HFFc6 (cell line): Measurements from ENCODE around the gene CT45A3. TPM values are rescaled to one million over a fixed set of nuclear protein-coding genes. Genes with fewer than 3 reads are reported as not detected.
"Not testable (repeated sequence)": the region's sequence is repeated elsewhere in the genome, so short reads cannot be mapped to it uniquely, and the experiment has no call there.

Experiments
- DNase-seq: peaks from one replicate; pipeline ENCODE4 v3.0.0-alpha.2; 2018
- H3K27ac Mint-ChIP-seq: 2 replicates; pipeline ENCODE4 v1.8.0; 2020; ENCODE audit warnings: mild to moderate bottlenecking, mixed read lengths
- H3K27me3 Mint-ChIP-seq: 2 replicates; pipeline ENCODE4 v1.8.0; 2021; ENCODE audit warnings: mild to moderate bottlenecking, moderate library complexity, mixed read lengths; ENCODE audit not compliant: insufficient read depth
- H3K36me3 Mint-ChIP-seq: 2 replicates; pipeline ENCODE4 v1.8.0; 2021; ENCODE audit warnings: low read depth, mixed read lengths
- H3K4me1 Mint-ChIP-seq: 2 replicates; pipeline ENCODE4 v1.8.0; 2020; ENCODE audit warnings: low read depth, mixed read lengths
- H3K4me3 Mint-ChIP-seq: 2 replicates; pipeline ENCODE4 v1.8.0; 2020; ENCODE audit warnings: mild to moderate bottlenecking, moderate library complexity, mixed read lengths
- H3K9me3 Mint-ChIP-seq: 2 replicates; pipeline ENCODE4 v1.8.0; 2020; ENCODE audit warnings: mild to moderate bottlenecking, mixed read lengths
- long read RNA-seq: library from polyadenylated mRNA; unstranded; transcript quantifications from one replicate; pipeline ENCODE4 v2.0.0, GENCODE V29; 2019
- total RNA-seq, 6 experiments: library from RNA; stranded (reverse); fragmentation: NEBNext Ultra II Directional; extraction: Animal tissue kit (Norgen Biotek cat#: 25700); gene quantifications; 2 replicates in 1 of 6; 3 replicates in 5 of 6; pipeline ENCODE4 v1.2.3, GENCODE V29; 2021
- TF ChIP-seq, protein P1 (sequence below): fragments of 200-600 bp; sonication (generic); IDR thresholded peaks from 2 replicates; pipeline ENCODE4 v1.5.0; 2021; ENCODE audit warnings: antibody characterized with exemption, mild to moderate bottlenecking

Gene CT45A3, protein sequence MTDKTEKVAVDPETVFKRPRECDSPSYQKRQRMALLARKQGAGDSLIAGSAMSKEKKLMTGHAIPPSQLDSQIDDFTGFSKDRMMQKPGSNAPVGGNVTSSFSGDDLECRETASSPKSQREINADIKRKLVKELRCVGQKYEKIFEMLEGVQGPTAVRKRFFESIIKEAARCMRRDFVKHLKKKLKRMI
- not detected for total RNA-seq
- long read RNA-seq, result 0 reads

DNA sequence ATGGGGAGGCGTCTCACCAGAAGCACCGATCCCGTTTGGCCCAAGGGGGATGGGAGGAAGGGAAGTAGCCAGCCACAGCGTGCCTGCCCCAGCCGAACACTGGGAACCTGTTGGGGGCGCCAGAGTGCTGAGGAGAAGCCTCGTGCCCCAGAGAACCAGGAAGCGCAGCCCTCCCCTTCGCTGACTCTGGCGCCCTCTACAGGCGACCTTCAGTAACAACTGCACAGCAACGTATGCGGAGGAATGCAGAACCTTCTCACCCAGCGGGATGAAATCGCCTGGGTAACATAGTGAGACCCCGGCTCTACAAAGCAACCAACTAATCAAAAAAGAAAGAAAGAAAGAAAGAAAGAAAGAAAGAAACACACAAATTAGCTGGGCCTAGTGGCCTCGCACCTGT is at the start of gene CT45A3:
TSS of gene CT45A3 (minus strand) at position 101 of the 400 bp plus-strand sequence. CDS start 3,747 bp downstream, outside the sequence.
- H3K4me3 Mint-ChIP-seq, H3K36me3 Mint-ChIP-seq, H3K27me3 Mint-ChIP-seq, H3K4me1 Mint-ChIP-seq, DNase-seq, H3K27ac Mint-ChIP-seq, H3K9me3 Mint-ChIP-seq: not testable (repeated sequence)

DNA sequence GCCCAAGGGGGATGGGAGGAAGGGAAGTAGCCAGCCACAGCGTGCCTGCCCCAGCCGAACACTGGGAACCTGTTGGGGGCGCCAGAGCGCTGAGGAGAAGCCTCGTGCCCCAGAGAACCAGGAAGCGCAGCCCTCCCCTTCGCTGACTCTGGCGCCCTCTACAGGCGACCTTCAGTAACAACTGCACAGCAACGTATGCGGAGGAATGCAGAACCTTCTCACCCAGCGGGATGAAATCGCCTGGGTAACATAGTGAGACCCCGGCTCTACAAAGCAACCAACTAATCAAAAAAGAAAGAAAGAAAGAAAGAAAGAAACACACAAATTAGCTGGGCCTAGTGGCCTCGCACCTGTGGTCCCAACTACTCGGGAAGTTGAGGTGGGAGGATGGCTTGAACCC is 34.7 kb upstream of the CT45A3 start, which contains the start of gene CT45A6:
TSS of gene CT45A6 (minus strand) at position 101 of the 400 bp plus-strand sequence. CDS start 3,794 bp downstream, outside the sequence.
- not testable (repeated sequence) for H3K4me1 Mint-ChIP-seq, DNase-seq, H3K27me3 Mint-ChIP-seq, H3K4me3 Mint-ChIP-seq, H3K27ac Mint-ChIP-seq, H3K9me3 Mint-ChIP-seq, H3K36me3 Mint-ChIP-seq

DNA sequence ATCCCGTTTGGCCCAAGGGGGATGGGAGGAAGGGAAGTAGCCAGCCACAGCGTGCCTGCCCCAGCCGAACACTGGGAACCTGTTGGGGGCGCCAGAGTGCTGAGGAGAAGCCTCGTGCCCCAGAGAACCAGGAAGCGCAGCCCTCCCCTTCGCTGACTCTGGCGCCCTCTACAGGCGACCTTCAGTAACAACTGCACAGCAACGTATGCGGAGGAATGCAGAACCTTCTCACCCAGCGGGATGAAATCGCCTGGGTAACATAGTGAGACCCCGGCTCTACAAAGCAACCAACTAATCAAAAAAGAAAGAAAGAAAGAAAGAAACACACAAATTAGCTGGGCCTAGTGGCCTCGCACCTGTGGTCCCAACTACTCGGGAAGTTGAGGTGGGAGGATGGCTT is 17.4 kb upstream of the CT45A3 start, which contains the start of gene CT45A5:
TSS of gene CT45A5 (minus strand) at position 101 of the 400 bp plus-strand sequence. CDS start 3,774 bp downstream, outside the sequence.
- not testable (repeated sequence) for H3K27me3 Mint-ChIP-seq, DNase-seq, H3K9me3 Mint-ChIP-seq, H3K4me1 Mint-ChIP-seq, H3K4me3 Mint-ChIP-seq, H3K36me3 Mint-ChIP-seq, H3K27ac Mint-ChIP-seq

DNA sequence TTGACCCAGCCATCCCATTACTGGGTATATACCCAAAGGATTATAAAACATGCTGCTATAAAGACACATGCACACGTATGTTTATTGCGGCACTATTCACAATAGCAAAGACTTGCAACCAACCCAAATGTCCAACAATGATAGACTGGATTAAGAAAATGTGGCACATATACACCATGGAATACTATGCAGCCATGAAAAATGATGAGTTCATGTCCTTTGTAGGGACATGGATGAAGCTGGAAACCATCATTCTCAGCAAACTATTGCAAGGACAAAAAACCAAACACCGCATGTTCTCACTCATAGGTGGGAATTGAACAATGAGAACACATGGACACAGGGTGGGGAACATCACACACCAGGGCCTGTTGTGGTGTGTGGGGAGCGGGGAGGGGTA is 23.3 kb downstream of the CT45A3 start:
- DNase-seq, H3K36me3 Mint-ChIP-seq, H3K4me1 Mint-ChIP-seq, H3K9me3 Mint-ChIP-seq, H3K27me3 Mint-ChIP-seq, H3K27ac Mint-ChIP-seq, H3K4me3 Mint-ChIP-seq: not testable (repeated sequence)

GRCh38 chrX:135741192-135741715 is 26.7 kb downstream of the CT45A3 start:
- no peaks in the 10 kb centered on the region for H3K36me3 Mint-ChIP-seq
- H3K4me1 Mint-ChIP-seq, result no peaks in the 10 kb centered on the region
- H3K4me3 Mint-ChIP-seq, result no peak overlapping the region; the same call in 1 of the 2 replicates
- H3K27ac Mint-ChIP-seq, result no peak overlapping the region
- TF ChIP-seq, protein P1, sequence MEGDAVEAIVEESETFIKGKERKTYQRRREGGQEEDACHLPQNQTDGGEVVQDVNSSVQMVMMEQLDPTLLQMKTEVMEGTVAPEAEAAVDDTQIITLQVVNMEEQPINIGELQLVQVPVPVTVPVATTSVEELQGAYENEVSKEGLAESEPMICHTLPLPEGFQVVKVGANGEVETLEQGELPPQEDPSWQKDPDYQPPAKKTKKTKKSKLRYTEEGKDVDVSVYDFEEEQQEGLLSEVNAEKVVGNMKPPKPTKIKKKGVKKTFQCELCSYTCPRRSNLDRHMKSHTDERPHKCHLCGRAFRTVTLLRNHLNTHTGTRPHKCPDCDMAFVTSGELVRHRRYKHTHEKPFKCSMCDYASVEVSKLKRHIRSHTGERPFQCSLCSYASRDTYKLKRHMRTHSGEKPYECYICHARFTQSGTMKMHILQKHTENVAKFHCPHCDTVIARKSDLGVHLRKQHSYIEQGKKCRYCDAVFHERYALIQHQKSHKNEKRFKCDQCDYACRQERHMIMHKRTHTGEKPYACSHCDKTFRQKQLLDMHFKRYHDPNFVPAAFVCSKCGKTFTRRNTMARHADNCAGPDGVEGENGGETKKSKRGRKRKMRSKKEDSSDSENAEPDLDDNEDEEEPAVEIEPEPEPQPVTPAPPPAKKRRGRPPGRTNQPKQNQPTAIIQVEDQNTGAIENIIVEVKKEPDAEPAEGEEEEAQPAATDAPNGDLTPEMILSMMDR, result no peak
- H3K27me3 Mint-ChIP-seq, result peaks cover 2% of the 10 kb centered on the region
- H3K9me3 Mint-ChIP-seq, result no peaks in the 10 kb centered on the region
- no peak for DNase-seq

DNA sequence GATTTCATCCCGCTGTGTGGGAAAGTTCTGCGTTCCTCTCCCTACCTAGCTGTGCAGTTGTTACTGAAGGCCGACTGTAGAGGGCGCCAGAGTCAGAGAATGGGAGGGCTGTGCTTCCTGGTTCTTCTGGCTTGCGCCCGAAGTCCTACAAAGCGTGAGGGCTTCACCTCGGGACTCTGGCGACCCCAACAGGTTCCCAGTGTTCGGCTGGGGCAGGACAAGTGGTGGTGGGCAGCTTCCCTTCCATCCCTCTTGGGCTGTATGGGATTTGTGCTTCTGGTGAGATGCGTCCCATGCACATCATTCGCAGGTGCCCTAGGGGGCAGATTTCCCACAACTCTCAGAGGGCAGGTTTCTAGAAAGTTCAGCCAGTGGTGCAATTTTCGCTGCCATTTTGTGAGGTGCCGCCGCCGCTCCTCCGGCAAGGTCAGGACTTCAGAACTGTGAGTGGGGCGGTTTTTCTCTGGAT is 27.3 kb downstream of the CT45A3 start:
- H3K27ac Mint-ChIP-seq, result no peak overlapping the region
- TF ChIP-seq, protein P1, result peak; percentile 70
- H3K36me3 Mint-ChIP-seq, result no peaks in the 10 kb centered on the region
- H3K4me1 Mint-ChIP-seq, result no peaks in the 10 kb centered on the region
- no peak for DNase-seq
- peaks cover 3% of the 10 kb centered on the region for H3K27me3 Mint-ChIP-seq
- H3K4me3 Mint-ChIP-seq, result no peak overlapping the region; the same call in 1 of the 2 replicates
- no peaks in the 10 kb centered on the region for H3K9me3 Mint-ChIP-seq

DNA sequence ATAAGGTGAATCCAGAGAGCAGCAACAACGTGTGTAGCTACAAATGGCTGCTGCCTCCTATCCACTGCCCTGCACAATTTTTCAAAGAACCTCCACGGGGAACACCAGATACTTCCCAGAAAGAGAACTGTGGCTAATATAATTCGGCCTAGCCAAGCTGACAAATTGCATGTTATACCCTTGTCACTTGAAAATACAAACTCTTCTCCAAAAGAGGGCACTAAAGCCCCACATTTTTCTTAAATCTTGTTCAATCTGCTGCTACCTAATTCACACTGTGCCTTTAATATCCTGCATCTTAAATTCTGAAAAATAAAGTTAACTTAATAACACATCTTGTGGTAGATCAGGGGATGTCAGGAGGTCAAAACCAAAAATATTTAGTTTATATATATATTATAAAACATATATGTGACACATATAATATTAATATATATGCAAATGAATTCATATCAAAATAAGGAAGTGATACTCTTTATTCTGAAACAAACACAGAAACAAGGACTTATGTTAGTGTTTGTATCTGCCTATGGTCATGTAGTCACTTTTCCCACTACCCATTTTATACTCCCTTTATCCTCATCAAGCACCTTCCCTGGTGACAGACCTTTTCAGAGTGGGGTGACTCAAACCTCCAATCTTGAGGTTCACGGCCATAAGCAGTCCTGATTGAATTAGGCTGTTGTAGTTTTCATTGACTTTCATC is 30.5 kb downstream of the CT45A3 start:
- H3K9me3 Mint-ChIP-seq, result no peaks in the 10 kb centered on the region
- H3K27ac Mint-ChIP-seq, result no peak overlapping the region
- H3K4me3 Mint-ChIP-seq, result no peak overlapping the region
- H3K4me1 Mint-ChIP-seq, result no peaks in the 10 kb centered on the region
- TF ChIP-seq, protein P1, result peak; percentile 30; the same call in 1 of the 2 replicates
- H3K36me3 Mint-ChIP-seq, result no peaks in the 10 kb centered on the region
- DNase-seq, result no peak
- H3K27me3 Mint-ChIP-seq, result peaks cover 3% of the 10 kb centered on the region

DNA sequence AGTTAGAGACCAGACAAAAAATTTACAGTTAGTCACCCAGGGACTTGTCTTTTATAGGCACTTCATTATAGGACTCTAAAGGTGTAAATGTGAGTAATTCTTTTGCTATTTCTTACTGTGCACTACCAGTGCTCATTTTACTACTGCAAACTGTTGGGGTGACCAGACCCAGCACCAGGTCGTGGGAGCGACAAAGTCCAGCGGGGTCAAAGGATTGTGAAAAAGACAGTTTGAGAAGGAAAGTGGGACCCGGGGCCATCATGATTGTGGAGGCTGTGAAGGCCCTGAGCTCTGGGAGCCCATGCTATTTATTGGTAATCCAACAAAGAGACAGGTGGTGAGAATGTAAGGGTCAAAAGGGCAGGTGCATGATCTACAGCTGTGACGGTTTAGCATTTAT is 33.3 kb downstream of the CT45A3 start:
- H3K36me3 Mint-ChIP-seq, H3K4me1 Mint-ChIP-seq, H3K4me3 Mint-ChIP-seq, H3K9me3 Mint-ChIP-seq, DNase-seq, H3K27ac Mint-ChIP-seq, H3K27me3 Mint-ChIP-seq: not testable (repeated sequence)
